Uterus (tissue), 4 donors: ENCODE measurements around the gene OASL. TPM values are rescaled to one million over a fixed set of nuclear protein-coding genes. Genes with fewer than 3 reads are reported as not detected.
A peak's percentile ranks its signal among the peaks of the same experiment; 100 is the strongest.

ENCODE experiments used
- DNase-seq, 2 donors: peaks; one replicate each; pipeline ENCODE4 v3.0.0-alpha.2; 2019 to 2020
- H3K27ac ChIP-seq, 2 donors: fragments of 200-600 bp; sonication (generic); 1 replicate in 1 of 2; 2 replicates in 1 of 2; pipeline ENCODE4 v1.5.1; 2016 to 2018
- H3K27me3 ChIP-seq, 2 donors: fragments of 200-600 bp; sonication (generic); one replicate each; pipeline ENCODE4 v1.5.1; 2018 to 2019; ENCODE audit warnings: control low read depth in 1 of 2
- H3K36me3 ChIP-seq, 2 donors: fragments of 200-600 bp; sonication (generic); one replicate each; pipeline ENCODE4 v1.5.1; 2019; ENCODE audit warnings: control low read depth in 1 of 2
- H3K4me1 ChIP-seq, 2 donors: fragments of 200-600 bp; sonication (generic); one replicate each; pipeline ENCODE4 v1.5.1; 2018 to 2019; ENCODE audit warnings: control low read depth in 1 of 2
- H3K4me3 ChIP-seq, 2 donors: fragments of 200-600 bp; sonication (generic); 1 replicate in 1 of 2; 2 replicates in 1 of 2; pipeline ENCODE4 v1.5.1; 2018 to 2019; ENCODE audit warnings: mild to moderate bottlenecking in 1 of 2
- H3K9me3 ChIP-seq, 2 donors: fragments of 200-600 bp; sonication (generic); one replicate each; pipeline ENCODE4 v1.5.1; 2019; ENCODE audit warnings: control low read depth in 1 of 2
- POLR2A ChIP-seq, 2 donors: fragments of 450-650 bp; IDR thresholded peaks; one replicate each; pipeline ENCODE4 v1.6.1; 2016; ENCODE audit warnings: antibody characterized with exemption in 2 of 2, mild to moderate bottlenecking in 1 of 2, moderate library complexity in 1 of 2
- intact Hi-C: fragments of 100-400 bp; cut with DNase I; formaldehyde crosslinking; loops from one replicate; pipeline ENCODE4 v1.15.1; 2023; ENCODE audit warnings: low total_unique reads
- total RNA-seq, 4 donors: library from RNA; depleted of rRNA in 3 of 4; stranded (reverse); fragments of >200 nt in 3 of 4; gene quantifications; one replicate each; pipeline versions ENCODE4 v1.1.0 to v1.2.4, GENCODE V29; 2014 to 2023
- TF ChIP-seq, protein P1 (sequence below), 4 experiments: fragments of 200-600 bp in 2 of 4; fragments of 450-650 bp in 2 of 4; sonication (generic) in 2 of 4; IDR thresholded peaks; one replicate each; pipeline ENCODE4 v1.5.1; 2016 to 2019; ENCODE audit warnings: antibody characterized with exemption in 4 of 4, mild to moderate bottlenecking in 2 of 4, moderate library complexity in 1 of 4
- donor health status: DM: yes; HTN: yes; CAD: no.

OASL gene
- total RNA-seq, 4 donors from 2014 or later, result 0.35 to 0.82 TPM; not detected in 2

DNA sequence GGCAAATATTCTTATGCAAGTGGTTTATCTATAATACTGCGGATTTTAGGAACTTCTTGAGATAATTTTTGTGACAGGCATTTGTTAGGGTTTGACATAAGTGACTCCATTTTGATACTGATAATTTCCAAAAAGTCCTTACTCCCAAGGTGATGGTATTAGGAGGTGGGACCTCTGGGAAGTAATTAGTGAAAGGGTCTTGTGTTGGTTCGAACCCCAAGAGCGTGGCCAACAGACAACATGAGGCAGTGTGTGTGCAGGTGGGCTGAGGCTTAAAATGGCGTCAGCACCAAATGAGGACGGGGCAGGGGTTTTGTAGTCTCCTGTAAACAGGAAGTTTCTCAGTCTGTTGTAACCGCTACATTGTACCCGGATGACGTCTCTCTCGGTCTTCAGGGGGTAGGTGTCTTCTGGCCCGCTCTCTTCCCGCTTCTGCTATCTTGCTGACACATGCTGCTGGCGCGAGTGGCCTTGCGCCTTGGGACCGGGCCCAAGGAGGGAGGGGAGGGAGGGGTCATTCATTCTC, 21.0 kb downstream of the OASL start:
- no peak for TF ChIP-seq POLR2A (IDR thresholded peaks at IDR 0.05)
- TF ChIP-seq, protein P1, sequence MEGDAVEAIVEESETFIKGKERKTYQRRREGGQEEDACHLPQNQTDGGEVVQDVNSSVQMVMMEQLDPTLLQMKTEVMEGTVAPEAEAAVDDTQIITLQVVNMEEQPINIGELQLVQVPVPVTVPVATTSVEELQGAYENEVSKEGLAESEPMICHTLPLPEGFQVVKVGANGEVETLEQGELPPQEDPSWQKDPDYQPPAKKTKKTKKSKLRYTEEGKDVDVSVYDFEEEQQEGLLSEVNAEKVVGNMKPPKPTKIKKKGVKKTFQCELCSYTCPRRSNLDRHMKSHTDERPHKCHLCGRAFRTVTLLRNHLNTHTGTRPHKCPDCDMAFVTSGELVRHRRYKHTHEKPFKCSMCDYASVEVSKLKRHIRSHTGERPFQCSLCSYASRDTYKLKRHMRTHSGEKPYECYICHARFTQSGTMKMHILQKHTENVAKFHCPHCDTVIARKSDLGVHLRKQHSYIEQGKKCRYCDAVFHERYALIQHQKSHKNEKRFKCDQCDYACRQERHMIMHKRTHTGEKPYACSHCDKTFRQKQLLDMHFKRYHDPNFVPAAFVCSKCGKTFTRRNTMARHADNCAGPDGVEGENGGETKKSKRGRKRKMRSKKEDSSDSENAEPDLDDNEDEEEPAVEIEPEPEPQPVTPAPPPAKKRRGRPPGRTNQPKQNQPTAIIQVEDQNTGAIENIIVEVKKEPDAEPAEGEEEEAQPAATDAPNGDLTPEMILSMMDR (IDR thresholded peaks at IDR 0.05), result no peak
- Histone ChIP-seq H3K4me3 (no peak overlapping the region), H3K9me3 (no peaks in the 10 kb centered on the region), H3K27ac (no peak overlapping the region), H3K27me3 (no peaks in the 10 kb centered on the region), H3K4me1 (peaks cover 0 to 4% of the 10 kb centered on the region in 2 donors), H3K36me3 (no peaks in the 10 kb centered on the region)
- no peak for DNase-seq
- intact Hi-C loops, result no loop called here

DNA sequence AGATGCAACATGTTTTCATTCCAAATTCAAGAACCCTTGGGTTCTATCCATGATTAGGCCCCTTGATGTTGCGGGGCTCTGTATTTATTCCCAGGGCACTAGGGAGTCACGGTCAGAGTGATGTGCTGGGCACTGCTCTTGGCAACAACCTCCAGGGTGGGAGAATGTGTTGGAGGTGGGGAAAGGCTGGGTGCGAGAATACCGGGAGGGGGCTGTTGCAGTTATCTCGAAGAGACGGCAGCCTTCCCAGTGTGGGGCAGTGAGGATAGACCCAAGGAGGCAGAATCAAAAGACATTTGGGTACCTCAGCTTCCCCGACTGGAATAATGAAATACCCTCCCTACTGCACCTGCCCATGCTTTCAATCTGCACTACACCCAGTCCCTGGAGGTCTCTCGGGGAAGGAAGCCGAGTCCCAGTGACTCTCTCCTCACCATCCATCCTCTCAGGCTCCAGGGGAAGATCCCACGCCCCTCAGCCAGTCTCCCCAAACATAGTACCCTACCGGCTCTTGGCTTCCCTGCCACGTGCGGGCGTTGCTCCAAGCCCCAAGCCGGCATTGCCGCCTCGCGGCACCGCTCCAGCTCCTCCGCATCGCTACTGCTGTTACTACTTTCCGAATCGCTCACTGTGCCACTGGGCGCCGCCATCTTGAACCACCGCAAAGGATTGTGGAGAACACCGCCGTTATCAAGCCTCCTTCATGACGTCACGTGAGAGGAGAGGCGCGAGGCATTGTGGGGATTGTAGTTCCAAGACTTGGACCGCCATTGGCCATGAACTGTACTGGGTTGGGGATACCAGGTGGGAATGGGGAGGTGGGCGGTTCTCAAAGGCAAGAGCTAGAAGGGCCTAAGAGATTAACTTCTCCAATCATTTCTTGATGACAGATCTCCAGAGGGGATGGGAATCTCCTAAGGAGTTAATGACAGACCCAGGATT, 22.9 kb downstream of the OASL start, which contains the start of gene C12orf43:
C12orf43 (minus strand) TSS at position 663 of the 942 bp plus-strand sequence; CDS start at position 650, 13 bp downstream.
- DNase-seq, result peak; percentile 90 to 93
- H3K4me3 ChIP-seq, result peak within 1 kb of the TSS; percentile 47 to 95
- intact Hi-C loops, result no loop called here
- TF ChIP-seq POLR2A (IDR thresholded peaks at IDR 0.05), result peak in 1 of 2 donors; percentile 32
- TF ChIP-seq, protein P1 (IDR thresholded peaks at IDR 0.05), result peak in 2 of 4 experiments; percentile 13 to 36
- H3K9me3 ChIP-seq, result no peaks in the 10 kb centered on the region
- no peaks in the 10 kb centered on the region for H3K36me3 ChIP-seq
- H3K27ac ChIP-seq, result peak within 1 kb of the TSS; percentile 57 to 77
- peaks cover 0 to 4% of the 10 kb centered on the region in 2 donors for H3K4me1 ChIP-seq
- H3K27me3 ChIP-seq, result no peaks in the 10 kb centered on the region

GRCh38 chr12:121013715-121014114, 25.3 kb downstream of the OASL start:
- no peaks in the 10 kb centered on the region for H3K9me3 ChIP-seq
- H3K4me3 ChIP-seq, result no peak overlapping the region
- H3K36me3 ChIP-seq, result no peaks in the 10 kb centered on the region
- intact Hi-C loops, result no loop called here
- H3K4me1 ChIP-seq, result peaks cover 0 to 4% of the 10 kb centered on the region in 2 donors
- H3K27ac ChIP-seq, result no peak overlapping the region
- no peaks in the 10 kb centered on the region for H3K27me3 ChIP-seq
- no peak for TF ChIP-seq POLR2A (IDR thresholded peaks at IDR 0.05)
- TF ChIP-seq, protein P1 (IDR thresholded peaks at IDR 0.05), result no peak
- DNase-seq, result no peak

DNA sequence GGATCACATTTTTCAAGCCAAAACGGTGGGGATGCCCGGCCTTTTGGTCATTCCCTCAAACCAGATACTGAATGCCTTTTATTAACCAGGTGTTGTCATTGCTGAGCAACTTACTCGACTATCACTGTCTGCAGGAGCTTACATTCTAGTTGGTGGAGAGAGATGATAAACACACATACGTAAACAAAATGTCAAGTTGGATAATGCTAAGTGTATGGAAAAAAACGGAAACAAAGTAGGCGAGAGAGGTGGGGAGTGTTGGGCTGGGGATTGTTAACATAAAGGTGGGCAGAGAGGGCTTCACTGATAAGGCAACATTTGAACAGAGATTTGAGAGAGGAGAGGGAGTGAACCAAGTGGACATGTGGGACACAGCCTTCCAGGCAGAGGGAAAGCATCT, 27.2 kb downstream of the OASL start:
- Histone ChIP-seq H3K27ac (no peak overlapping the region), H3K9me3 (no peaks in the 10 kb centered on the region), H3K4me3 (no peak overlapping the region), H3K36me3 (no peaks in the 10 kb centered on the region), H3K4me1 (peaks cover 0 to 4% of the 10 kb centered on the region in 2 donors), H3K27me3 (no peaks in the 10 kb centered on the region)
- DNase-seq, result no peak
- TF ChIP-seq, protein P1 (IDR thresholded peaks at IDR 0.05), result no peak
- TF ChIP-seq POLR2A (IDR thresholded peaks at IDR 0.05), result no peak
- intact Hi-C loops, result no loop called here

DNA sequence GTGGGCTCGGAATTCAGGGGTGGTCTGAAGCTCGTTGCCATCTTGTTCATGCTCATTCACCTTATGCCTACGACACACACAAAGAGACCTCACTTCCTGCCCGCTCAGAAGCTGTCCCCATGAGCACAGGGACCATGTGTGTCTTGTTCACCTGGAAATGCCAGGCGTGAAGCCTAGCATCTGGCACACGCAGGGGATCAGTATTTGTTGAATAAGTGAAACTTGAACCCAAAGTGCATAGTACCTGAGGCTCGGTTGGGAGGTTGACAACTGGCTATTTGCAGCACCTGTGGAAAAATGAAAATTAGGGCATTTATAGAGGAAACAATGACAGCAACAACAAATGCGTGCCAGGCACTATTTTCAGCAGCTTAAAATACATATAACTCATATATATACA, 28.2 kb downstream of the OASL start:
- DNase-seq, result no peak
- Histone ChIP-seq H3K36me3 (no peaks in the 10 kb centered on the region), H3K4me1 (peaks cover 0 to 4% of the 10 kb centered on the region in 2 donors), H3K9me3 (no peaks in the 10 kb centered on the region), H3K27me3 (no peaks in the 10 kb centered on the region), H3K4me3 (no peak overlapping the region), H3K27ac (no peak overlapping the region)
- intact Hi-C loops, result no loop called here
- TF ChIP-seq, protein P1 (IDR thresholded peaks at IDR 0.05), result no peak
- TF ChIP-seq POLR2A (IDR thresholded peaks at IDR 0.05), result no peak
